GM12878 (cell line): ENCODE data around the gene NLRP6. TPM values are rescaled to one million over a fixed set of nuclear protein-coding genes. Genes with fewer than 3 reads are reported as not detected.

Experiments
- ASH2L ChIP-seq: fragments of 300-600, 200-600 bp; sonication (generic); IDR thresholded peaks from 2 replicates; pipeline ENCODE4 v1.6.1; 2017; ENCODE audit warnings: low read depth, mild to moderate bottlenecking, borderline replicate concordance
- FOS ChIP-seq: IDR thresholded peaks from 3 replicates; pipeline ENCODE4 v1.6.1; 2011; ENCODE audit warnings: borderline replicate concordance; ENCODE audit not compliant: insufficient read length; ENCODE audit errors: extremely low read depth
- FOXM1 ChIP-seq: IDR thresholded peaks from 2 replicates; pipeline ENCODE4 v1.6.1; 2012; ENCODE audit warnings: low read depth, mild to moderate bottlenecking, inconsistent platforms, low read length, moderate library complexity
- MEF2B ChIP-seq: fragments of 450-650 bp; IDR thresholded peaks from 2 replicates; pipeline ENCODE4 v1.6.1; 2018; ENCODE audit warnings: mild to moderate bottlenecking, moderate library complexity; ENCODE audit not compliant: partially characterized antibody, poor library complexity, severe bottlenecking
- NBN ChIP-seq: fragments of 450-650 bp; IDR thresholded peaks from 2 replicates; pipeline ENCODE4 v1.6.1; 2016
- NR2C1 ChIP-seq: fragments of 450-650 bp; IDR thresholded peaks from 2 replicates; pipeline ENCODE4 v1.6.1; 2017; ENCODE audit warnings: antibody characterized with exemption, mild to moderate bottlenecking, moderate library complexity
- POLR2A ChIP-seq: IDR thresholded peaks from 2 replicates; pipeline ENCODE4 v1.6.1; 2011; ENCODE audit warnings: low read depth, mild to moderate bottlenecking, low read length
- RAD51 ChIP-seq: fragments of 450-650 bp; IDR thresholded peaks from 2 replicates; pipeline ENCODE4 v1.6.1; 2016; ENCODE audit warnings: moderate library complexity, mild to moderate bottlenecking, inconsistent platforms
- RB1 ChIP-seq: fragments of 450-650 bp; formaldehyde crosslinking; IDR thresholded peaks from 2 replicates; pipeline ENCODE4 v1.6.1; 2017; ENCODE audit warnings: mild to moderate bottlenecking, borderline replicate concordance
- SP1 ChIP-seq: IDR thresholded peaks from one replicate; pipeline ENCODE4 v1.6.1; 2011; ENCODE audit warnings: low read depth, low read length
- SUZ12 ChIP-seq: fragments of 200-600 bp; sonication (generic); IDR thresholded peaks from one replicate; pipeline ENCODE4 v1.6.1; 2018; ENCODE audit warnings: antibody characterized with exemption, mild to moderate bottlenecking; ENCODE audit not compliant: unreplicated experiment
- WRNIP1 ChIP-seq: IDR thresholded peaks from 2 replicates; pipeline ENCODE4 v1.6.1; 2011; ENCODE audit warnings: low read depth, low read length, improper control_type of control experiment, borderline replicate concordance
- ZNF207 ChIP-seq: fragments of 450-650 bp; IDR thresholded peaks from 2 replicates; pipeline ENCODE4 v1.6.1; 2014; ENCODE audit warnings: antibody characterized with exemption, mild to moderate bottlenecking, borderline replicate concordance
- ZNF384 ChIP-seq: IDR thresholded peaks from 2 replicates; pipeline ENCODE4 v1.6.1; 2012; ENCODE audit warnings: low read depth, mild to moderate bottlenecking, low read length, improper control_type of control experiment, borderline replicate concordance
- polyA plus RNA-seq, 11 experiments: library from polyadenylated mRNA; depleted of rRNA in 4 of 11; unstranded in 6 of 11; stranded (reverse) in 5 of 11; fragments of >200 nt; fragmentation: Nextera tagmentation in 4 of 11; fragmentation: Illumina TruSeq in 1 of 11; extraction: Ambion mirVana in 4 of 11; extraction: Trizol in 1 of 11; gene quantifications; 1 replicate in 1 of 11; 2 replicates in 10 of 11; pipeline versions ENCODE4 v1.2.1 to v1.2.3, GENCODE V29; 2011 to 2016; ENCODE audit warnings: inconsistent platforms in 2 of 11, missing spikeins in 2 of 11, low read depth in 1 of 11
- total RNA-seq, 4 experiments: library from RNA; depleted of rRNA in 3 of 4; stranded (reverse); fragments of >200 nt in 3 of 4; fragmentation: Illumina TruSeq in 1 of 4; extraction: Trizol in 1 of 4; gene quantifications; 2 replicates each; pipeline versions ENCODE4 v1.2.1 to v1.2.3, GENCODE V29; 2013 to 2021
- TF ChIP-seq, protein P1 (sequence below): fragments of 450-650 bp; formaldehyde crosslinking; IDR thresholded peaks from 2 replicates; pipeline ENCODE4 v1.5.0; 2022; ENCODE audit warnings: mild to moderate bottlenecking, missing genetic modification characterization
- TF ChIP-seq, protein P2 (sequence below): fragments of 450-650 bp; IDR thresholded peaks from 2 replicates; pipeline ENCODE4 v1.6.1; 2017; ENCODE audit warnings: low read depth, mild to moderate bottlenecking, moderate library complexity
- TF ChIP-seq, protein P3 (sequence below): fragments of 450-650 bp; formaldehyde crosslinking; IDR thresholded peaks from 2 replicates; pipeline ENCODE4 v1.4.0; 2020; ENCODE audit warnings: mild to moderate bottlenecking, moderate library complexity

The NLRP6 gene
- total and polyA plus RNA-seq, 10 of the 15 experiments (the other 5 are each of a cell fraction or from before 2014, with no cell fraction given): 0.03 to 0.11 TPM; not detected in 8

DNA sequence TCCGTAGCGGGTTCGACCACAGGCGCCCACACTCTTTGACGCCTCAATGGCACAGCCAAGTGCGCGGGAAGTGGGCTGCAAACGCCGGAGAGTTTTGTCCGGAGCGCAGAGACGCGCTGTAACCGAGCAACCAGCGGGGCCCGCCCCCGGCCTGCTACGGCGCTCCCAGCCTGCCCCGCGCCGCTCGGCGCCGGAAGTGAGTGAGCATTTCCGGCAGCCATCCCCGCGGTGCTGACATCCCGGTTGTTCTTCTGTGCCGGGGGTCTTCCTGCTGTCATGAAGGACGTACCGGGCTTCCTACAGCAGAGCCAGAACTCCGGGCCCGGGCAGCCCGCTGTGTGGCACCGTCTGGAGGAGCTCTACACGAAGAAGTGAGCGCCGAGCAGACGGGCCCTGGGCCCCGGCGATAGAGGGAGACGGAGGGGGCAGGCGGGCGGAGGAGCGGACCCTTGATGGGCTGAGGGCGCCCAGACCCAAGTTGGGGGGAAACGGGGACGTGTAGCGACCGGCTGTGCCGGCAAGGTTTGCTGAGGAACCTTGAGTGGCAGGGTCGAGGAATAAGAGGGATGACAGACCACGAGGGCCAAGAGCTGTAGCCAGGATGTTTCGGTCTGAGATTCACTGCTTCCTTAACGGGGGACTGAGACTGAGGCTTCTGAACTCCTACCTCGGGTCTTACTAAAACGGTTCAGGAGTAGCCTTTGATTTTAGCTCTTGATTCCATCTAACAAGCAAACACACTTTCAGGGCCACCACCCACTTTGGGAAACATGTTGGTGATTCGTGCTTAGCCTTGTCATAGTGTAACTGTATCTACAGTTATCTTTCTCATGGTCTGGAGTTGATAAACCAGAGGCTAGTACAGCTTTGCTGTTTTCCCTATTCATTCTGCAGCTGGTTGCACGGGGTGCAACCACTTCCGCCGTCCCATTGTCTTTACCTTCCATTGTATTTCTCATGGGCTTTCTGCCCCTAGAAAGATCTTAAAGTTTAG lies 41.1 kb upstream of the NLRP6 start, which contains the start of gene PSMD13 (continued):
- TF ChIP-seq ASH2L: 0 out of 2 replicates have a peak, but pooled peaks have one; percentile 49
- no peak for TF ChIP-seq SUZ12
- peak; percentile 57 for TF ChIP-seq SP1
- TF ChIP-seq FOXM1: peak; percentile 12; the same call in 1 of the 2 replicates
- TF ChIP-seq RB1: peak; percentile 96
- TF ChIP-seq RAD51: no peak
- TF ChIP-seq, protein P1, sequence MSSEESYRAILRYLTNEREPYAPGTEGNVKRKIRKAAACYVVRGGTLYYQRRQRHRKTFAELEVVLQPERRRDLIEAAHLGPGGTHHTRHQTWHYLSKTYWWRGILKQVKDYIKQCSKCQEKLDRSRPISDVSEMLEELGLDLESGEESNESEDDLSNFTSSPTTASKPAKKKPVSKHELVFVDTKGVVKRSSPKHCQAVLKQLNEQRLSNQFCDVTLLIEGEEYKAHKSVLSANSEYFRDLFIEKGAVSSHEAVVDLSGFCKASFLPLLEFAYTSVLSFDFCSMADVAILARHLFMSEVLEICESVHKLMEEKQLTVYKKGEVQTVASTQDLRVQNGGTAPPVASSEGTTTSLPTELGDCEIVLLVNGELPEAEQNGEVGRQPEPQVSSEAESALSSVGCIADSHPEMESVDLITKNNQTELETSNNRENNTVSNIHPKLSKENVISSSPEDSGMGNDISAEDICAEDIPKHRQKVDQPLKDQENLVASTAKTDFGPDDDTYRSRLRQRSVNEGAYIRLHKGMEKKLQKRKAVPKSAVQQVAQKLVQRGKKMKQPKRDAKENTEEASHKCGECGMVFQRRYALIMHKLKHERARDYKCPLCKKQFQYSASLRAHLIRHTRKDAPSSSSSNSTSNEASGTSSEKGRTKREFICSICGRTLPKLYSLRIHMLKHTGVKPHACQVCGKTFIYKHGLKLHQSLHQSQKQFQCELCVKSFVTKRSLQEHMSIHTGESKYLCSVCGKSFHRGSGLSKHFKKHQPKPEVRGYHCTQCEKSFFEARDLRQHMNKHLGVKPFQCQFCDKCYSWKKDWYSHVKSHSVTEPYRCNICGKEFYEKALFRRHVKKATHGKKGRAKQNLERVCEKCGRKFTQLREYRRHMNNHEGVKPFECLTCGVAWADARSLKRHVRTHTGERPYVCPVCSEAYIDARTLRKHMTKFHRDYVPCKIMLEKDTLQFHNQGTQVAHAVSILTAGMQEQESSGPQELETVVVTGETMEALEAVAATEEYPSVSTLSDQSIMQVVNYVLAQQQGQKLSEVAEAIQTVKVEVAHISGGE (CRISPR knock-in tag): peak; percentile 5; the same call in 1 of the 2 replicates
- 0 out of 2 replicates have a peak, but pooled peaks have one; percentile 27 for TF ChIP-seq NR2C1
- TF ChIP-seq, protein P2, sequence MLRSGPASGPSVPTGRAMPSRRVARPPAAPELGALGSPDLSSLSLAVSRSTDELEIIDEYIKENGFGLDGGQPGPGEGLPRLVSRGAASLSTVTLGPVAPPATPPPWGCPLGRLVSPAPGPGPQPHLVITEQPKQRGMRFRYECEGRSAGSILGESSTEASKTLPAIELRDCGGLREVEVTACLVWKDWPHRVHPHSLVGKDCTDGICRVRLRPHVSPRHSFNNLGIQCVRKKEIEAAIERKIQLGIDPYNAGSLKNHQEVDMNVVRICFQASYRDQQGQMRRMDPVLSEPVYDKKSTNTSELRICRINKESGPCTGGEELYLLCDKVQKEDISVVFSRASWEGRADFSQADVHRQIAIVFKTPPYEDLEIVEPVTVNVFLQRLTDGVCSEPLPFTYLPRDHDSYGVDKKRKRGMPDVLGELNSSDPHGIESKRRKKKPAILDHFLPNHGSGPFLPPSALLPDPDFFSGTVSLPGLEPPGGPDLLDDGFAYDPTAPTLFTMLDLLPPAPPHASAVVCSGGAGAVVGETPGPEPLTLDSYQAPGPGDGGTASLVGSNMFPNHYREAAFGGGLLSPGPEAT: peak; percentile 49; the same call in 1 of the 2 replicates
- no peak for TF ChIP-seq WRNIP1
- TF ChIP-seq, protein P3, sequence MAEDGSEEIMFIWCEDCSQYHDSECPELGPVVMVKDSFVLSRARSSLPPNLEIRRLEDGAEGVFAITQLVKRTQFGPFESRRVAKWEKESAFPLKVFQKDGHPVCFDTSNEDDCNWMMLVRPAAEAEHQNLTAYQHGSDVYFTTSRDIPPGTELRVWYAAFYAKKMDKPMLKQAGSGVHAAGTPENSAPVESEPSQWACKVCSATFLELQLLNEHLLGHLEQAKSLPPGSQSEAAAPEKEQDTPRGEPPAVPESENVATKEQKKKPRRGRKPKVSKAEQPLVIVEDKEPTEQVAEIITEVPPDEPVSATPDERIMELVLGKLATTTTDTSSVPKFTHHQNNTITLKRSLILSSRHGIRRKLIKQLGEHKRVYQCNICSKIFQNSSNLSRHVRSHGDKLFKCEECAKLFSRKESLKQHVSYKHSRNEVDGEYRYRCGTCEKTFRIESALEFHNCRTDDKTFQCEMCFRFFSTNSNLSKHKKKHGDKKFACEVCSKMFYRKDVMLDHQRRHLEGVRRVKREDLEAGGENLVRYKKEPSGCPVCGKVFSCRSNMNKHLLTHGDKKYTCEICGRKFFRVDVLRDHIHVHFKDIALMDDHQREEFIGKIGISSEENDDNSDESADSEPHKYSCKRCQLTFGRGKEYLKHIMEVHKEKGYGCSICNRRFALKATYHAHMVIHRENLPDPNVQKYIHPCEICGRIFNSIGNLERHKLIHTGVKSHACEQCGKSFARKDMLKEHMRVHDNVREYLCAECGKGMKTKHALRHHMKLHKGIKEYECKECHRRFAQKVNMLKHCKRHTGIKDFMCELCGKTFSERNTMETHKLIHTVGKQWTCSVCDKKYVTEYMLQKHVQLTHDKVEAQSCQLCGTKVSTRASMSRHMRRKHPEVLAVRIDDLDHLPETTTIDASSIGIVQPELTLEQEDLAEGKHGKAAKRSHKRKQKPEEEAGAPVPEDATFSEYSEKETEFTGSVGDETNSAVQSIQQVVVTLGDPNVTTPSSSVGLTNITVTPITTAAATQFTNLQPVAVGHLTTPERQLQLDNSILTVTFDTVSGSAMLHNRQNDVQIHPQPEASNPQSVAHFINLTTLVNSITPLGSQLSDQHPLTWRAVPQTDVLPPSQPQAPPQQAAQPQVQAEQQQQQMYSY (CRISPR knock-in tag): no peak
- TF ChIP-seq ZNF207: peak; percentile 98
- no peak for TF ChIP-seq FOS
- TF ChIP-seq MEF2B: no peak
- TF ChIP-seq ZNF384: no peak
- peak; percentile 3; the same call in 1 of the 2 replicates for TF ChIP-seq NBN
- peak; percentile 81 for TF ChIP-seq POLR2A
